Suprapubic skin (tissue), 4 donors: ENCODE data around the gene PSMD2. TPM values are rescaled to one million over a fixed set of nuclear protein-coding genes. Genes with fewer than 3 reads are reported as not detected.
"Not testable (repeated sequence)": the region's sequence is repeated elsewhere in the genome, so short reads cannot be mapped to it uniquely, and the experiment has no call there.

Experiments
- DNase-seq, 2 donors: peaks; one replicate each; pipeline ENCODE4 v3.0.0-alpha.2; 2019; ENCODE audit warnings: low spot score in 2 of 2
- H3K27ac ChIP-seq: fragments of 200-600 bp; sonication (generic); one replicate; pipeline ENCODE4 v1.5.1; 2019
- H3K27me3 ChIP-seq: fragments of 200-600 bp; sonication (generic); one replicate; pipeline ENCODE4 v1.5.1; 2019
- H3K36me3 ChIP-seq: fragments of 200-600 bp; sonication (generic); one replicate; pipeline ENCODE4 v1.5.1; 2019
- H3K4me1 ChIP-seq: fragments of 200-600 bp; sonication (generic); one replicate; pipeline ENCODE4 v1.5.1; 2019
- H3K4me3 ChIP-seq: fragments of 200-600 bp; sonication (generic); one replicate; pipeline ENCODE4 v1.5.1; 2019; ENCODE audit warnings: mild to moderate bottlenecking
- H3K9me3 ChIP-seq: fragments of 200-600 bp; sonication (generic); one replicate; pipeline ENCODE4 v1.5.1; 2019
- EP300 ChIP-seq: sonication (generic); formaldehyde crosslinking; IDR thresholded peaks from one replicate; pipeline ENCODE4 v1.6.1; 2017; ENCODE audit warnings: antibody characterized with exemption
- POLR2A ChIP-seq, 2 donors: fragments of 450-650 bp; IDR thresholded peaks; one replicate each; pipeline ENCODE4 v1.6.1; 2017; ENCODE audit warnings: antibody characterized with exemption in 2 of 2, mild to moderate bottlenecking in 2 of 2, moderate library complexity in 2 of 2
- POLR2AphosphoS5 ChIP-seq, 3 donors: sonication (generic); formaldehyde crosslinking; IDR thresholded peaks; one replicate each; pipeline ENCODE4 v1.6.1; 2017; ENCODE audit warnings: antibody characterized with exemption in 3 of 3
- WGBS: methylation state at CpG from one replicate; pipeline ENCODE4 v1.1.5; 2018; 5-methylcytosine and 5-hydroxymethylcytosine counted together
- total RNA-seq, 4 donors: library from RNA; depleted of rRNA; stranded (reverse); fragments of >200 nt; gene quantifications; one replicate each; pipeline ENCODE4 v1.1.0, GENCODE V29; 2016
- TF ChIP-seq, protein P1 (sequence below), 2 donors: fragments of 200-600 bp in 1 of 2; fragments of 450-650 bp in 1 of 2; sonication (generic) in 1 of 2; IDR thresholded peaks; one replicate each; pipeline ENCODE4 v1.5.1; 2016 to 2019; ENCODE audit warnings: antibody characterized with exemption in 2 of 2, mild to moderate bottlenecking in 1 of 2, moderate library complexity in 1 of 2

PSMD2 gene
- total RNA-seq, 4 donors from 2014 or later, result 118 to 221 (median 197) TPM

DNA sequence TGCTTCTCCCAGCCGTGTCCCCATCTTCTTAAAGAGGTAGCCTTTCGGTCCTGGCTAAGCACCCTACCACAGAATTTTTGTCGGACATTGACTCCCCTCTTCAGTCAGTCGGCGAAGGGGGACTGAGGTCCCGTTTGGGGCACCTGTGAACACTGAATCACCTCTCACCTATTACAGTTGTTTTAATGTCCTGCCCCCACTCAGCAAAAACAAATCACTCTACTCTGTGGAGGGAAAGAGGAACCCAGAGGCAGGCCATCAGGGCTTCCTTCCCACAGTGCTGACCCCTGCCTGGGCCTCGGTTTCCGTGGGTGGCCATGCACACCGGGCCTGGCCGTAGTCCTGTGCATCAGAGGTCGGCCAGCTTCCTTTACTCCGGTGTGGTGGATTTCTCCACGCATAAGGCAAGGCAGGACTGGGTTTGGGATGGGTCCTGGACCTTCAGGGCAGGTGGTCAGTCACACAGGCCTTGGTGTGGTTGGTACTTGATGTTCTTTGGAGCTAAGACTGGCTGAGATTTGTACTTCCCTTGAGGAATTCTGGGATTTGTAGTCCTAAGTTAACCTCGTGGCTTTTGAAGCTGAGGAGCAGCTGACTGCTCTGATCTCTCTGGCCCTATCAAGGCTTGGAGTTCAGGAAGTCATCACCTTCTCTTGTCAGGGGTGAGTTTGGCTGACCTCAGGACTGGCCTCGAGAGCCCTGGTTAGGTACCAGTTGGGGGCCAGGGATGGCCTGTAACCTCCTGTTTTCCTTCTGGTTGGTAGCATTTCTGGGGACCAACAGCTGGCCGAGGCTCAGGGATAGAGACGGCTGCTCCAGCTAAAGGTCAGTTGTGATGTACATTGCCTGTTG is 37.7 kb downstream of the PSMD2 start:
- peaks cover 33% of the 10 kb centered on the region for H3K36me3 ChIP-seq
- H3K27me3 ChIP-seq, result no peaks in the 10 kb centered on the region
- peak overlapping the region; percentile 94 for H3K27ac ChIP-seq
- DNase-seq, result no peak
- H3K4me3 ChIP-seq, result peak overlapping the region; percentile 74
- no peaks in the 10 kb centered on the region for H3K9me3 ChIP-seq
- H3K4me1 ChIP-seq, result peaks cover 72% of the 10 kb centered on the region
- no peak for TF ChIP-seq POLR2A (IDR thresholded peaks at IDR 0.05)
- TF ChIP-seq, protein P1, sequence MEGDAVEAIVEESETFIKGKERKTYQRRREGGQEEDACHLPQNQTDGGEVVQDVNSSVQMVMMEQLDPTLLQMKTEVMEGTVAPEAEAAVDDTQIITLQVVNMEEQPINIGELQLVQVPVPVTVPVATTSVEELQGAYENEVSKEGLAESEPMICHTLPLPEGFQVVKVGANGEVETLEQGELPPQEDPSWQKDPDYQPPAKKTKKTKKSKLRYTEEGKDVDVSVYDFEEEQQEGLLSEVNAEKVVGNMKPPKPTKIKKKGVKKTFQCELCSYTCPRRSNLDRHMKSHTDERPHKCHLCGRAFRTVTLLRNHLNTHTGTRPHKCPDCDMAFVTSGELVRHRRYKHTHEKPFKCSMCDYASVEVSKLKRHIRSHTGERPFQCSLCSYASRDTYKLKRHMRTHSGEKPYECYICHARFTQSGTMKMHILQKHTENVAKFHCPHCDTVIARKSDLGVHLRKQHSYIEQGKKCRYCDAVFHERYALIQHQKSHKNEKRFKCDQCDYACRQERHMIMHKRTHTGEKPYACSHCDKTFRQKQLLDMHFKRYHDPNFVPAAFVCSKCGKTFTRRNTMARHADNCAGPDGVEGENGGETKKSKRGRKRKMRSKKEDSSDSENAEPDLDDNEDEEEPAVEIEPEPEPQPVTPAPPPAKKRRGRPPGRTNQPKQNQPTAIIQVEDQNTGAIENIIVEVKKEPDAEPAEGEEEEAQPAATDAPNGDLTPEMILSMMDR (IDR thresholded peaks at IDR 0.05), result no peak
- TF ChIP-seq EP300, result no peak
- no peak for TF ChIP-seq POLR2AphosphoS5 (IDR thresholded peaks at IDR 0.05)
- 16% methylated on average over 9 of the region's 17 CpGs for WGBS

DNA sequence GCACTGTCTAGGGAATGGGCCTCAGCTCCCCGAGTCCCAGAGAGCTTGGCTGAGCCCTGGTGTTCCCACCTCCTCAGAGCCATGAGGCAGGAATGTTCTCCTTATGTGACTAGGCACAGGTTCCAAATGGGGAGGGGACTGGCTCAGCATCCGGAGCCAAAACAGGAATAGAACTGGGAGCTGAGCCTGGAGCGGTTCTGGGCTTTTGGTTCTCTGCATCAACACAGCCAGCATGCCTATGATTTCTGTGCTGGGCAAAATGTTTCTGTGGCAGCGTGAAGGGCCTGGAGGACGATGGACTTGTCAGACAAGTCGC is 38.3 kb downstream of the PSMD2 start, which contains the start of gene FAM131A:
TSS of gene FAM131A (plus strand) at position 202 of the 316 bp plus-strand sequence. CDS start at position 233, 31 bp downstream.
- H3K4me1 ChIP-seq, result peaks cover 73% of the 10 kb centered on the region
- 31% methylated on average over 5 of the region's 6 CpGs for WGBS
- no peak for DNase-seq

DNA sequence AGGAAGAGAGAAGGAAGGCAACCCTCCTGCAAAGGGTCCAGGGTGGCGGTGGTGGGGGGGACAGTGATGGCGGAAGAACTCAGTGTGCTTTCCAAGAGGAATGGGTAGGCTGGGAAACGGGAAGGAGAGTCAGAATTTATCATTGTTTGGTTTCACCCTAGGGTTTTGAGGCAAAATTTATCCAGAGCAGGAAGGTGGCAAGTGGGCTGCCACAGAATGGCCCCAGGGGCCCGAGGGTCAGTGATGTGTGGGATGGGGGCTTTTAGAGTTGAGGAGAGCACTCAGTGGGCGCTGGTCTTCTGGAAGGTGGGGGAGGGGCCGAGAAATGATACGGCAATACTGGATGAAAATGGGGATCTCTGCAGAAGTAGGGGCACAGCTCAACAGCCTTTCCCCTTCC is 38.9 kb downstream of the PSMD2 start:
- H3K9me3 ChIP-seq, result no peaks in the 10 kb centered on the region
- H3K4me3 ChIP-seq, result peak overlapping the region; percentile 37
- no peaks in the 10 kb centered on the region for H3K27me3 ChIP-seq
- no peak for TF ChIP-seq POLR2A (IDR thresholded peaks at IDR 0.05)
- TF ChIP-seq, protein P1 (IDR thresholded peaks at IDR 0.05), result no peak
- no peak for TF ChIP-seq EP300
- TF ChIP-seq POLR2AphosphoS5 (IDR thresholded peaks at IDR 0.05), result no peak
- H3K27ac ChIP-seq, result peak overlapping the region; percentile 94
- 55% methylated on average over 7 of the region's 7 CpGs for WGBS
- H3K36me3 ChIP-seq, result peaks cover 29% of the 10 kb centered on the region
- H3K4me1 ChIP-seq, result peaks cover 76% of the 10 kb centered on the region
- DNase-seq, result no peak

More for the DNA sequence above, 38.3 kb downstream of the PSMD2 start, which contains the start of gene FAM131A:
- Histone ChIP-seq H3K27ac (peak within 1 kb of the TSS; percentile 94), H3K27me3 (no peaks in the 10 kb centered on the region), H3K9me3 (no peaks in the 10 kb centered on the region), H3K4me3 (peak within 1 kb of the TSS; percentile 74), H3K36me3 (peaks cover 29% of the 10 kb centered on the region)
- TF ChIP-seq POLR2A (IDR thresholded peaks at IDR 0.05), result no peak
- TF ChIP-seq, protein P1 (IDR thresholded peaks at IDR 0.05), result no peak
- TF ChIP-seq EP300, result no peak
- no peak for TF ChIP-seq POLR2AphosphoS5 (IDR thresholded peaks at IDR 0.05)

DNA sequence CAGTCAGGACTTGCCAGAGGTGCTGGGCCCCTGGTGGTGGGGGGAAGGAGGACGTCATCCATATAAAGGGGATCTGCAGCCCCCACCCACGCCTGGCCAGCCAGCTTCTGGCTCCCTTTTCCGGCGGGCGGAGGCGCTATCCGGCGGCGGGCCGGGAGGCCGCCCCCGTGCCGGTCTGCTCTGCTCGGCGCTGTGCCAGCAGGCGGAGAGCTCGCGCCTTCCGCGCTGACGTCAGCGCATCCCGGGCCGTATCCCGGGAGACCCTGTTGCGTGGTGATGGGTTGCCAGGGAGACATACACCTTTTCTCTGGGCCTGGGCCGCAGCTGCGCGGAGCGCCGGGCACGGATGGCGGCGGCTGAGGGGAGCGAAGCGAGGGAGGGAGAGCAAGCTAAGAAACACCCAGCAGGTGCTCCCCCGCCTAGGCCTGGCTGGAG is 39.5 kb downstream of the PSMD2 start:
- peak overlapping the region; percentile 37 for H3K4me3 ChIP-seq
- peak overlapping the region; percentile 94 for H3K27ac ChIP-seq
- no peaks in the 10 kb centered on the region for H3K9me3 ChIP-seq
- peaks cover 28% of the 10 kb centered on the region for H3K36me3 ChIP-seq
- TF ChIP-seq EP300, result no peak
- no peak for TF ChIP-seq POLR2AphosphoS5 (IDR thresholded peaks at IDR 0.05)
- WGBS, result 12% methylated on average over 8 of the region's 37 CpGs
- no peaks in the 10 kb centered on the region for H3K27me3 ChIP-seq
- peak in 1 of 2 donors; percentile 85 for DNase-seq
- H3K4me1 ChIP-seq, result peaks cover 70% of the 10 kb centered on the region

DNA sequence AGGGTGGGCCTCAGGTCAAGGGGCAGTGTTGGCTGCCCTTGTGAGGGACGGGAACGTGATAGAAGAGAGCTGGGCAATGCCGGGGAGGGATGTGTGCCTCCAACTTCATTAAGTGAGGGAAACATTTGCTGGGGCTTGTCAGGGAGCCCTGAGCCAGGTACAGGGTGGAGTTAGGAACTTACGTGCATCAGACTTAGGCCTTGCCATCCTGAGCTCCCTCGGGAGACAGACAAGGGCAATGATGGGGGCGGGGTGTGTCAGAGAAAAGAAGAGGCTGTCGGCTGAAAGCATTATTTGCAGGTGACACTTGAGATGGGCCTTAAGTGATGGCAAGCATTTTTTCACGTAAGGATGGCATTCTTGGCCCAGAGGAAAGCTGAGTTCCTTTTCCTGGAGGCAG is 40.0 kb downstream of the PSMD2 start:
- Histone ChIP-seq H3K27ac (peak overlapping the region; percentile 94), H3K4me1 (peaks cover 70% of the 10 kb centered on the region), H3K4me3 (peak overlapping the region; percentile 37), H3K9me3 (no peaks in the 10 kb centered on the region), H3K27me3 (no peaks in the 10 kb centered on the region), H3K36me3 (peaks cover 28% of the 10 kb centered on the region)
- WGBS, result 46% methylated on average over 8 of the region's 8 CpGs
- DNase-seq, result no peak
- TF ChIP-seq POLR2A (IDR thresholded peaks at IDR 0.05) (no peak), EP300 (no peak), POLR2AphosphoS5 (IDR thresholded peaks at IDR 0.05) (no peak)
- TF ChIP-seq, protein P1 (IDR thresholded peaks at IDR 0.05), result no peak

DNA sequence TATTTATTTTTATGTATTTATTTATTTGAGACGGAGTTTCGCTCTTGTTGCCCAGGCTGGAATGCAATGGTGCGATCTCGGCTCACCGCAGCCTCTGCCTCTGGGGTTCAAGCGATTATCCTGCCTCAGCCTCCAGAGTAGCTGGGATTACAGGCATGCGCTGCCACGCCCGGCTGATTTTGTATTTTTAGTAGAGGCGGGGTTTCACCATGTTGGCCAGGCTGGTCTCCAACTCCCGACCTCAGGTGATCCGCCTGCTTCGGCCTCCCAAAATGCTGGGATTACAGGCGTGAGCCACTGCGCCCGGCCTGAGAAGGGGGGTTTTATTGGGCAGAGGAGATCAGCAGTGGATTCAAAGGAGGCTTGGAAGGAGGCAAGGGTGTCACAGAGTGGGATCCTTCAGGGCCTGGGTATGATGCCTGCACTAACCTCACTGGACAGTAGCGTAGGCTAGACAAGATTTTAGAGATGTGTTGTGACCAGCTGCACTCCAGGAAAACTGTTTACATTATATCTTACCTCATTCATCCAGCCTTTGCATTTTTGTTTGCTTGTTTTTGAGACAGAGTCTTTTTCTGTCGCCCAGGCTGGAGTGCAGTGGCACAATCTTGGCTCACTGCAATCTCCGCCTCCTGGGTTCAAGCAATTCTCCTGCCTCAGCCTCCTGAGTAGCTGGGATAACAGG is 40.6 kb downstream of the PSMD2 start:
- peak overlapping the region; percentile 94 for H3K27ac ChIP-seq

More for the DNA sequence above, 40.6 kb downstream of the PSMD2 start:
- Histone ChIP-seq H3K4me1 (peaks cover 68% of the 10 kb centered on the region), H3K36me3 (peaks cover 29% of the 10 kb centered on the region)
- not testable (repeated sequence) for H3K9me3 ChIP-seq, DNase-seq, H3K27me3 ChIP-seq, H3K4me3 ChIP-seq
- 59% methylated on average over 19 of the region's 19 CpGs for WGBS
